Stimulated activated CD8-positive, alpha-beta memory T cell treated with anti-CD3 and anti-CD28 coated beads, Interleukin-7, amount 100 ng/mL, for 4 hours (primary cell): ENCODE measurements around the gene AK9.
"Not testable (repeated sequence)": the region's sequence is repeated elsewhere in the genome, so short reads cannot be mapped to it uniquely, and the experiment has no call there.

Source experiments
- DNase-seq, 2 donors: peaks; one replicate each; pipeline ENCODE4 v3.0.0-alpha.2; 2020; ENCODE audit warnings: low read depth in 2 of 2

Gene AK9

GRCh38 chr6:109626311-109626710, 64.7 kb downstream of the AK9 start:
- no peak for DNase-seq

- no peak for DNase-seq
Measured at GRCh38 chr6:109625199-109625598, 65.8 kb downstream of the AK9 start.

- DNase-seq, result no peak
Measured at GRCh38 chr6:109623288-109623687, 67.7 kb downstream of the AK9 start.

- DNase-seq, result no peak
Measured at GRCh38 chr6:109612268-109612667, 78.7 kb downstream of the AK9 start.

- no peak for DNase-seq
Measured at GRCh38 chr6:109611502-109611901, 79.5 kb downstream of the AK9 start.

GRCh38 chr6:109610590-109610989, 80.4 kb downstream of the AK9 start:
- no peak for DNase-seq

GRCh38 chr6:109609737-109610136, 81.3 kb downstream of the AK9 start:
- DNase-seq, result no peak

- no peak for DNase-seq
Measured at GRCh38 chr6:109606359-109606758, 84.6 kb downstream of the AK9 start.

- no peak for DNase-seq
Measured at GRCh38 chr6:109595998-109596397, 95.0 kb downstream of the AK9 start.

- no peak for DNase-seq
Measured at GRCh38 chr6:109580519-109580918, 110.5 kb downstream of the AK9 start.

- DNase-seq, result no peak
Measured at GRCh38 chr6:109579361-109579760, 111.6 kb downstream of the AK9 start.

- DNase-seq, result not testable (repeated sequence)
Measured at GRCh38 chr6:109569901-109570300, 121.1 kb downstream of the AK9 start.

GRCh38 chr6:109561844-109562243, 129.2 kb downstream of the AK9 start:
- DNase-seq, result no peak

GRCh38 chr6:109531446-109531845, 159.6 kb downstream of the AK9 start:
- DNase-seq, result no peak

GRCh38 chr6:109527989-109528388, 163.0 kb downstream of the AK9 start:
- no peak for DNase-seq

- no peak for DNase-seq
Measured at GRCh38 chr6:109526905-109527628, 163.9 kb downstream of the AK9 start.

GRCh38 chr6:109524129-109524528, 166.9 kb downstream of the AK9 start:
- no peak for DNase-seq

- no peak for DNase-seq
Measured at GRCh38 chr6:109523478-109523877, 167.5 kb downstream of the AK9 start.

GRCh38 chr6:109521080-109521479, 169.9 kb downstream of the AK9 start:
- DNase-seq, result no peak

- DNase-seq, result not testable (repeated sequence)
Measured at GRCh38 chr6:109519647-109520046, 171.4 kb downstream of the AK9 start.

- DNase-seq, result no peak
Measured at GRCh38 chr6:109516929-109517328, 174.1 kb downstream of the AK9 start.

GRCh38 chr6:109515781-109516409, 175.1 kb downstream of the AK9 start:
- DNase-seq, result no peak

- no peak for DNase-seq
Measured at GRCh38 chr6:109514946-109515345, 176.1 kb downstream of the AK9 start.
